ENCODE results near the gene IQGAP2.

IQGAP2 gene

DNA sequence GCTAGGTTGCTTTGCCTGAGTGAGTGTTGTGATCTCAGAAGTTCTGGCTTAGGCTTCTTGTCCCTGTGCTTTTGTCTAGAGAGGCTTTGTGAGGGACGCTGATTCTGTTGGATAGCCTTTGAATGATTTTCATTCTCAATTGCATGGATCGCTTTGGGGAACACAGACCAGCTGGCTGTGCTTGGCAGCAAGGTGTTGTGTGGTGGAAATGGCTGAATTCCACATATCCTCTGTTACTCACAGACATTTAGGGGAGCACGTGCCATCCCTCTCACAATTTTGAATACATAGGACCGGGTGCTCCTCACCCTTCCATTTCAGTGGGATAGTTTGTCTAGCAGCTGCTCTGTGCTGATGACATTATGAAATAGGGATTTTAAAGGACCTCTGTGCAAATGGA is 76.2 kb downstream of the IQGAP2 start:
- no peak for DNase-seq

GRCh38 chr5:76479973-76480667 is 77.0 kb downstream of the IQGAP2 start:
- no peak for DNase-seq

- DNase-seq = no peak
Observed at GRCh38 chr5:76482984-76483383, 79.9 kb downstream of the IQGAP2 start.

GRCh38 chr5:76483433-76483832 is 80.3 kb downstream of the IQGAP2 start:
- no peak for DNase-seq

DNA sequence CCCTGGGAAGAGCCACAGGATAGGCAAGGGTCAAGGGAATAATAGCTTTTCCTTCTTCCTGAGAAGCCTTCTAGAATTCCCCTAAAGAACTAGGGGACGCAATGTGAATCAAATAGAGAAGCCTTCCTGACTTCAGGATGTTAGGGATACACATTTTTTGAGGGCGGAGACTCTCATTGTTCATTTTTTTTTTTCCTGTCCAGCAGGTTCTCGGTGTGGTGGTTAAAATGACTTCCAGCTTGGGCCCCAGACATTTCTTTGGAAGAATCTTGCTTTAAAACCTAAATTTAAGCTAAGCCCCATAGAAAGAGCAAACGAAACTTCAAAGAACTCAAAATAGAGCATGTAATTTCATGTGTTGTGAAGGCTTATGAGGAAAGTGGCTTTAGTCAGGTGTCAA is 80.8 kb downstream of the IQGAP2 start:
- no peak for DNase-seq

DNA sequence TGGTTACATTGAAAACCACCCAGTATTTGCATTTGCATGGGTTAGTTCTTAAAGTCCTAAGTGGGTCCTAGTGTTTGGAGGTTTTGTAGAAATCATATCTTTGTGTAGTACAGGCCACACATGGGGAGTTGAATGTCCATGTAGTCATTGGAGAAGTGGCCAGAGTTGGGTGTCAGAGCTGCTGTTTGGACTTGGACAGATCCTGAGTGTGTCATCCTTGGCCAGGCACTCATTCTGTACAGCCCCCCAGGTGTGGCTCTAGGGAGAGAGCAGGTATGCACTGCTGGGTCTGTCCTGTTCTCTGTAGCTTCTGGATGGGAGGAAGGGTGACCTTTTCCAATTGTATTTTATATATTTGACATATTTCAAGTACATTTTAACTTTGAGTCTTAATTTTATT is 82.4 kb downstream of the IQGAP2 start:
- DNase-seq = no peak

GRCh38 chr5:76487386-76487785 is 84.3 kb downstream of the IQGAP2 start:
- no peak for DNase-seq

- no peak for DNase-seq
Observed at GRCh38 chr5:76487821-76488220, 84.7 kb downstream of the IQGAP2 start.

DNA sequence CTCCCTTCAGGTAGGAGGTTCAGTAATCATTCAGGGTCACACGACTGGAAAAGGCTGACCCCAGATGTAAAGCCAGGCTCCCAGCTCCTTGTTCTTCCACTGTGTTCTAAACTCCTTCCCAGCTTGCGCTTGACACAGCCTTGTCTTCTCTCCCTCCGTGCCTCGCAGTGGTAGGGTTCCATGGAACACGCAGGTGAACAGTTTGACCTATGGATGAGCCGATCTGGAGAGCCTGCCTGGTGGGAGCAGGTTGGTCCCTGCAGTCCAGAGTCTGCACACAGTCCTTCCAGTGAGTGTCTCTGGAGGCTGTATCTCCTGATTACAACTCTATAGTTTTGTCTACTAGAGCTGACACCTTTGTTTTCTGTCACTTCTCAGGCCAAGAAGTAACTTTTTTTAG is 85.9 kb downstream of the IQGAP2 start:
- DNase-seq = no peak

GRCh38 chr5:76489877-76490688 is 87.0 kb downstream of the IQGAP2 start:
- no peak for DNase-seq

DNA sequence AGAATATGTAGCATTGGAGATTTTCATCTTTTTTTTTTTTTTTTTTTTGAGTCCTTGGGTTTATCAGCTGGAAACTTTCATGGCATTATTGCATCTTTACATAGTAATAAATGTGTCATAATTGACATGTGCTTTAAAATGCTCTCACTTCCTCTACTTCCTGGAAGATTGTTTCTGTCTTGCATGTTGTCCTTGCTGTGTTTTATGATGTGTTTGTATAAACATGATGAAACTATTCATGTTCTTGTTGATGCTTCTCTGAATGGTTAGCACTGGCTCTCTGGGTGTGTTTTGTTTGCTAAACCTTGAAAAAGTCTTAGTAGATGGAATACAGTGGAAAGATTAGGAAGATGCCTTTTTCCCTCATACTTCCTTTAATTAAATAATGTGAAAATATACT is 87.9 kb downstream of the IQGAP2 start:
- no peak for DNase-seq

GRCh38 chr5:76492819-76493189 is 89.7 kb downstream of the IQGAP2 start:
- no peak for DNase-seq

DNA sequence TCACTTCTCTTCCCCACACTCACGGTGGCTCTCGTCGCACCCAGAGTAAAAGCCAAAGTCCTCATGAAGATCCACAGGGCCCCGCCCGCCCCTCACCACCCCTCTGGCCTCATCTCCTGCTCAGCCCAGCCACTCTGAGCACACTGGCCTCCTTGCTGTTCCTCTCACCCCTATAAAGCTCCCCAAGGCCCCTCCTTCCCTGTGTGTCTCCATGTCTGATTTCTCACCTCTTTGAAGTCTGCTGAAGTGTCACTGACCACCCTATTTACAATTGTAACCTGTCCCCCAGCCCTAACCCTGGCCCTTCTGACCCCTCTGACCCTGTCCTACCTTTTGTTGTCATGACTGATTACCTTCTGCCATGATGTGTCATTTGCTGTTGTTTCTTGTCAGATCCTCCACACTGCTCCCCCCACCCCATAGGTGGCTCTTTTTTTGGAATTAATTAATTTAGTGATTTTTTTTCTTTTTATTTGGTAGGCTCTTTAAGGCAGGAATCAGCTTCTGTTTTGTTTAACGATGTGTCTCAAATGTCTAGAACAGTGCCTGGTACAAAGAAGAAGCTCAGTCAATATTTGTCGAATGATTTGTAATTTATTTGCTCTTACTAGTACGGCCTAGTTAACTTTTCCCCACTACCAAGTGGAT is 90.2 kb downstream of the IQGAP2 start:
- DNase-seq = no peak

- no peak for DNase-seq
Observed at GRCh38 chr5:76494201-76494600, 91.1 kb downstream of the IQGAP2 start.

DNA sequence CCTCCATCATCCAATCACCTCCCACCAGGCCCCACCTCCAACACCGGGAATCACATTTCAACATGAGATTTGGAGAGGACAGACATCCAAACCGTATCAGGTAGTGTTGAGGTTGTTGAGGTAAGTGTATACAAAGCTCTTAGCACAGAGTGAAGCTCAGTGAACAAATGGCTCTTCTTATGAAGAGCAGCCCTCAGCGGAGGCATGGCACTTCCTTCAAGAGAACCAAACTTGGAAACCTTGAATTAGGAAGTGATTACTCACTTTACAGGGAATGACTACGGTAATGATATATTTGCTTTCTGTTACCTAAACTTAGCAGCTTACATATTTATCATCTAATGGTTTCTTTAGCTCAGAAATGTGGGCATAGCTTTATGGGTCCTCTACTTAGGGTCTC is 92.8 kb downstream of the IQGAP2 start:
- DNase-seq = no peak

DNA sequence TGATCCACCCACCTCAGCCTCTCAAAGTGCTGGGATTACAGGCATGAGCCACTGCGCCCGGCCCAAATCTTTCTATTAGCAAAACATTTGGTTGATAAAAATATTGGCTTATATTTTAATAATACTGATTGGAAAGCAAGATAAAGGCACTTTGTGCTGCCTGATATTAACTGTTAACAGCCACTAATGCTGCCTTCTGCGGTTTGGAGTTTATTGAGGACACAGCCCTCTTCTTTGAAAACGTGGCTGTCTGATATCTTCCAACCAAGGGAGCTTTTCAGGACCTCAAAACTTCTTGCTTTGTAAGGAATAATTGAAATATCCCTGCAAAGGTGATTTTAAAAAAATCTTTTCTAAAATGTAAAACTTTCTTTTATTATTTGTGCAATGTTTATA is 94.0 kb downstream of the IQGAP2 start:
- no peak for DNase-seq

GRCh38 chr5:76497986-76498717 is 95.1 kb downstream of the IQGAP2 start:
- DNase-seq = no peak

- DNase-seq = no peak
Observed at GRCh38 chr5:76499507-76500161, 96.5 kb downstream of the IQGAP2 start.

DNA sequence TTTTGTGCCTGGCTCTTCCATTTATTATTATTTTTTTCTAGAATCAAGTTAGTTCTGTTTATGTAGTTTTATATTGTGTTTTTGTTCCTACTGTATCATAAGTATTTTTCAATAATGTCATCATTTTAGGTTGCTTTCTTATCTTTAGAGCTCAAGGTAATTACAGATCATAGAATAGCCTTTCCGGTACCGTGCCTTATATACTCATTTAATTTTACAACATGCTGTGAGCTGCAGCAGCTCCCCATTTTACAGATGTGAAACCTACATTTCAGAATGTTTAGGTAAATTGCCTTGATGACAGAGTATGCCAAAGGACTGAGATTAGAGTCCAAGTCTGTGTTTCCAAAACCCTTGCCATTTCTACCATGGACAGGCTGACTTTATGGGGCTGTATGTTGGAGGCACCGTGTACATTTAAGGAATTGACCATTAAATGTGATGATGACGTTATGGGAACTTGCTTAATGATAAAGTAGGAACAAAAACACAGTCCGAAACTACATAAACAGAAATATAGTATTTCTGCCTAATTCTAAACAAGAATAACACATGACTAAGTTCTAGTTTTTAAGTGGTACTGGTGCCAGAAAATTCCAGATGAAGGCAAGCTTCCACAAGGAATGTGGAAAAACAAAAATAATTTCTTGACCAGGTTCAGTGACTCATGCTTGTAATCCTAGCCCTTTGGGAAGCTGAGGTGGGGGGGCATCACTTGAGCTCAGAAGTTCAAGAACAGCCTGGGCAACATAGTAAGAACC is 97.7 kb downstream of the IQGAP2 start:
- DNase-seq = no peak

- no peak for DNase-seq
Observed at GRCh38 chr5:76503929-76504328, 100.8 kb downstream of the IQGAP2 start.

DNA sequence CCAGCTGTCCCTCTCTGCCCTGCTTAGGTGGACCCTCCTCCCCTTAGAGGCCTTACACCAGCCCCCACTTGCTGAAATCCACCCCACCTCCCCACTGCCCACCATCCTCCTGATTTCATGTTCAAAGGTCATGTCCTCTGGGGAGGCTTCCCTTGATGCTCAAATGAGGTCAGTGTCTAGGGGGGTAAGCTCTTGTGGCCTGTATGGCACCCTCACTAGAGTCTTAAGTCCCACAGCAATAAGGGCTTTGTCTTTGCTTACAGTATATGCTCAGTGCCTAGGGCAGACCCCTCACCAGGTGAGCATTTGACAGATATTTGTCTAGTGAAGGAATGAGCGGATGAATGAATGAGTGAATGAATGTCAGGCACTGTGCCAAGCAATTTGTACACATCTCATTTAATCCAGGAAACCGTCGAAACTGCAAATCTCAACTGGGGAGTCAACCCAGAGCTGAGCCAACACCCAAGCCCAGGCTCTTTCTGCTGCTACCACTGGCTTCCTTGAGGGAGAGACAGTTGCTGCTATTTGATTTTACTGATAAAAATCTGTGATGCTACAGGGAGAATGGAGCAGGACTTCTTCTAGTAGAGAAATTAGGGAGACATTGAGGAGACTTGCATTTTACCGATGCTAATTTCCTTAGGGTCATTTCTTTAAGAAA is 101.9 kb downstream of the IQGAP2 start:
- no peak for DNase-seq

DNA sequence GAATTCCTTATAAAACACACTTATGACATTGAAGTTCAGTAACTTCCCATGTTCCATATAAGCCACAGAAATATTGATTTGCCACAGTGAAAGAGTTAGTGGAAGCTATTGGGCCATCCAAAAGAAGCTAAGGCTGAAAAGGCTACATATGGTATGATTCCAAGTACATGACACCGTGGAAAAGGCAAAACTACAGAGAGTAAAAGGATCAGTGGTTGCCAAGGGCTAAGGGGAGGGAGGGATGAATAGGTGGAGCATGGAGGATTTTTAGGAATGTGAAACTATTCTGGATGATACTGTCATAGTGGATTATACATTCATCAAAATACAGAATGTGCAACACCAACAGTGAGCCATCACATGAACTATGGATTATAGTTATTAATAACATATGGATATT is 110.4 kb downstream of the IQGAP2 start:
- no peak for DNase-seq

Data from CD4-positive, alpha-beta T cell treated with Interleukin-10 for 1 hour (primary cell).